K562 (cell line): ENCODE results near the gene GRB10. TPM values are rescaled to one million over a fixed set of nuclear protein-coding genes. Genes with fewer than 3 reads are reported as not detected.
A peak's percentile ranks its signal among the peaks of the same experiment; 100 is the strongest.

Experiments
- ARID1B ChIP-seq: fragments of 450-650 bp; IDR thresholded peaks from 2 replicates; pipeline ENCODE4 v1.6.1; 2016; ENCODE audit warnings: antibody characterized with exemption, mild to moderate bottlenecking, inconsistent platforms
- CHD4 ChIP-seq: fragments of 200-600 bp; sonication (generic); IDR thresholded peaks from 3 replicates; pipeline ENCODE4 v1.6.1; 2012; ENCODE audit warnings: low read depth, mild to moderate bottlenecking, mixed read lengths, low read length, inconsistent platforms; ENCODE audit not compliant: insufficient read depth, insufficient replicate concordance, poor library complexity, severe bottlenecking
- E4F1 ChIP-seq: fragments of 250-450 bp; sonication (Bioruptor Pico); IDR thresholded peaks from 2 replicates; pipeline ENCODE4 v1.5.0; 2021; ENCODE audit warnings: mild to moderate bottlenecking, borderline replicate concordance
- EP400 ChIP-seq: fragments of 450-650 bp; IDR thresholded peaks from 2 replicates; pipeline ENCODE4 v1.6.1; 2017; ENCODE audit warnings: antibody characterized with exemption, mild to moderate bottlenecking, moderate library complexity
- ETV6 ChIP-seq, 3 experiments: fragments of 150-350 bp in 1 of 3; sonication (generic) in 1 of 3; formaldehyde crosslinking in 1 of 3; IDR thresholded peaks; 2 replicates each; pipeline versions ENCODE4 v1.6.1 to v1.8.0; 2014 to 2022; ENCODE audit warnings: borderline replicate concordance in 2 of 3, low read depth in 2 of 3, antibody characterized with exemption in 1 of 3, low read length in 1 of 3, mild to moderate bottlenecking in 1 of 3, missing genetic modification reagents in 1 of 3
- FOXA3 ChIP-seq, 2 experiments: fragments of 450-650 bp in 1 of 2; sonication (generic) in 1 of 2; formaldehyde crosslinking; IDR thresholded peaks in 1 of 2; conservative IDR thresholded peaks in 1 of 2; 2 replicates each; pipeline versions ENCODE4 v1.4.0 to v1.8.0; 2020 to 2022; ENCODE audit warnings: mild to moderate bottlenecking in 2 of 2, missing genetic modification reagents in 1 of 2
- GATAD2A ChIP-seq: fragments of 450-650 bp; IDR thresholded peaks from 2 replicates; pipeline ENCODE4 v1.6.1; 2017
- KAT2B ChIP-seq: IDR thresholded peaks from one replicate; pipeline ENCODE4 v1.6.1; 2012; ENCODE audit warnings: low read depth, mild to moderate bottlenecking, control low read depth, inconsistent platforms, low read length, moderate library complexity
- NFYB ChIP-seq: IDR thresholded peaks from 2 replicates; pipeline ENCODE4 v1.6.1; 2011; ENCODE audit warnings: mild to moderate bottlenecking, moderate library complexity; ENCODE audit not compliant: insufficient read length; ENCODE audit errors: extremely low read depth
- NR2C1 ChIP-seq, 2 experiments: fragments of 450-650 bp; IDR thresholded peaks; 2 replicates each; pipeline ENCODE4 v1.6.1; 2017; ENCODE audit warnings: mild to moderate bottlenecking in 2 of 2, antibody characterized with exemption in 1 of 2, inconsistent platforms in 1 of 2, missing compliant biosample characterization in 1 of 2, missing genetic modification characterization in 1 of 2
- PCBP2 ChIP-seq: fragments of 200-400 bp; formaldehyde crosslinking; IDR thresholded peaks from 2 replicates; pipeline ENCODE4 v1.6.1; 2018; ENCODE audit warnings: low read length, low read depth, mild to moderate bottlenecking, moderate library complexity; ENCODE audit not compliant: poor library complexity, severe bottlenecking
- PTRF ChIP-seq: fragments of 450-650 bp; IDR thresholded peaks from 2 replicates; pipeline ENCODE4 v1.6.1; 2016; ENCODE audit warnings: mild to moderate bottlenecking, missing genetic modification characterization, missing compliant biosample characterization
- RBM34 ChIP-seq: fragments of 200-400 bp; formaldehyde crosslinking; IDR thresholded peaks from 2 replicates; pipeline ENCODE4 v1.6.1; 2018; ENCODE audit warnings: low read length, borderline replicate concordance; ENCODE audit not compliant: insufficient read depth
- SP1 ChIP-seq: sonication (generic); formaldehyde crosslinking; IDR thresholded peaks from 2 replicates; pipeline ENCODE4 v1.8.1; 2022; ENCODE audit warnings: mild to moderate bottlenecking, missing genetic modification reagents
- TBP ChIP-seq: optimal IDR thresholded peaks from 2 replicates; pipeline ENCODE3; 2011; ENCODE audit warnings: low read depth, low read length, improper control_type of control experiment
- TCF7L2 ChIP-seq: fragments of 150-350 bp; IDR thresholded peaks from 2 replicates; pipeline ENCODE4 v1.6.1; 2016; ENCODE audit warnings: low read depth, mild to moderate bottlenecking, low read length, moderate library complexity
- U2AF1 ChIP-seq: fragments of 200-400 bp; formaldehyde crosslinking; optimal IDR thresholded peaks from 2 replicates; pipeline ENCODE3; 2017; ENCODE audit warnings: mild to moderate bottlenecking, low read depth, low read length, moderate library complexity
- YBX1 ChIP-seq: fragments of 450-650 bp; IDR thresholded peaks from 2 replicates; pipeline ENCODE4 v1.7.1; 2016; ENCODE audit warnings: mild to moderate bottlenecking
- ZNF431 ChIP-seq: sonication (generic); formaldehyde crosslinking; IDR thresholded peaks from 2 replicates; pipeline ENCODE4 v1.8.0; 2022; ENCODE audit warnings: mild to moderate bottlenecking, missing genetic modification reagents
- ZNF507 ChIP-seq: conservative IDR thresholded peaks from 2 replicates; pipeline ENCODE4 v1.6.1; 2017; ENCODE audit warnings: missing genetic modification characterization, missing compliant biosample characterization
- polyA plus RNA-seq, 8 experiments: library from polyadenylated mRNA; depleted of rRNA in 4 of 8; stranded (reverse) in 5 of 8; unstranded in 3 of 8; fragments of >200 nt; fragmentation: Nextera tagmentation in 2 of 8; fragmentation: Illumina TruSeq in 1 of 8; extraction: Ambion mirVana in 2 of 8; extraction: Trizol in 1 of 8; gene quantifications; 2 replicates each; pipeline versions ENCODE4 v1.2.1 to v1.2.3, GENCODE V29; 2011 to 2014; ENCODE audit warnings: inconsistent platforms in 1 of 8, missing spikeins in 1 of 8
- total RNA-seq, 7 experiments: library from RNA; depleted of rRNA in 6 of 7; stranded (reverse); fragments of >200 nt in 6 of 7; fragmentation: Illumina TruSeq in 2 of 7; extraction: Trizol in 2 of 7; gene quantifications; 2 replicates each; pipeline versions ENCODE4 v1.2.1 to v1.2.3, GENCODE V29; 2011 to 2021; ENCODE audit warnings: low replicate concordance in 1 of 7
- TF ChIP-seq, protein P1 (sequence below): sonication (generic); formaldehyde crosslinking; IDR thresholded peaks from 2 replicates; pipeline ENCODE4 v1.9.0; 2022; ENCODE audit warnings: mild to moderate bottlenecking, missing genetic modification reagents
- TF ChIP-seq, protein P2 (sequence below): fragments of 250-450 bp; sonication (Bioruptor Pico); IDR thresholded peaks from 2 replicates; pipeline ENCODE4 v1.4.0; 2020; ENCODE audit warnings: borderline replicate concordance

Gene GRB10
- total and polyA plus RNA-seq, 9 of the 15 experiments (the other 6 are each of a cell fraction or from before 2014, with no cell fraction given), result 8.9 to 88.5 (median 40.7) TPM

DNA sequence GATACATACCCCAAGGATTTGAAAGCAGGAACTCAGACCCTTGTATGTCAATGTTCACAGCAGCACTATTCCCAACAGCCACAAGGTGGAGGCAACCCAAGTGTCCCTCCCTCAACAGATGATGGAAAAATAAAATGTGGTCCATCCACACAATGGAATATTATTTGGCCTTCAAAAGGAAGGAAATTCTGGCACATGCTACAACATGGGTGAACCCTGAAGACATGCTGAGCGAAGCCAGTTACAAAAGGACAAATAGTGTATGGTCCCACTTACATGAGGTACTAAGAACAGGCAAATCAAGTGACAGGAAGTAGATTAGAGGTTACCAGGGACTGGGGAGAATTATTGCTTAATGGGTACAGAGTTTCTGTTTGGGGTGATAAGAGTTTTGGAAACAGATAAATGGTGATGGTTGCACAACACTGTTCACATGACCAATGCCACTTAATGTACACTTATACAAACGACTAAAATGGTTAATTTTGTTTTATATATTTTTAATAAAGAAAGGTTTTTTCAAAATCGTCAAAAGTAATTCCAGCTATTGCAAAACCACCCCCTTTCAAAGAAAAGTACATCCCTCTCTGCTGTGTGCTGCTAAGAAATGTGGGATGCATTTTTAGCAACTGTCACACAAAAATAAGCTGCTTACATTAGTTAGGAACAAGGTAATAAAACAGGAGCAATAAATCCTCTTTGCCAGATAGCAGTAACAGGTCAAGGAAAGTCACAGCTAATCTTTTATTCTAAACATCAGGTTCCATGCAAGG is 85.7 kb downstream of the GRB10 start (continued):
- TF ChIP-seq FOXA3 (CRISPR knock-in tag; conservative IDR thresholded peaks at IDR 0.05 in 1 of 2, IDR thresholded peaks at IDR 0.05 in 1 of 2) (no peak), SP1 (CRISPR knock-in tag) (no peak), RBM34 (no peak), ARID1B (peak; percentile 86), ZNF507 (tag) (no peak), GATAD2A (no peak), KAT2B (no peak), TCF7L2 (no peak), E4F1 (CRISPR knock-in tag) (no peak), ZNF431 (CRISPR knock-in tag) (no peak), PCBP2 (no peak), TBP (no peak), PTRF (tag) (no peak), NR2C1 (IDR thresholded peaks at IDR 0.05) (0 out of 2 replicates have a peak, but pooled peaks have one; percentile 10), NR2C1 (tag; IDR thresholded peaks at IDR 0.05) (peak; percentile 50; the same call in 1 of the 2 replicates), CHD4 (no peak), NFYB (no peak), YBX1 (no peak), EP400 (peak; percentile 37; the same call in 1 of the 2 replicates), U2AF1 (no peak), ETV6 (IDR thresholded peaks at IDR 0.05; ENCODE audit: borderline replicate concordance in 1 of 2, low read depth in 2 of 2, low read length in 1 of 2) (no peak), ETV6 (CRISPR knock-in tag; IDR thresholded peaks at IDR 0.05; ENCODE audit: borderline replicate concordance) (no peak)
- TF ChIP-seq, protein P1, sequence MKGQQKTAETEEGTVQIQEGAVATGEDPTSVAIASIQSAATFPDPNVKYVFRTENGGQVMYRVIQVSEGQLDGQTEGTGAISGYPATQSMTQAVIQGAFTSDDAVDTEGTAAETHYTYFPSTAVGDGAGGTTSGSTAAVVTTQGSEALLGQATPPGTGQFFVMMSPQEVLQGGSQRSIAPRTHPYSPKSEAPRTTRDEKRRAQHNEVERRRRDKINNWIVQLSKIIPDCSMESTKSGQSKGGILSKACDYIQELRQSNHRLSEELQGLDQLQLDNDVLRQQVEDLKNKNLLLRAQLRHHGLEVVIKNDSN, result no peak
- TF ChIP-seq, protein P2, sequence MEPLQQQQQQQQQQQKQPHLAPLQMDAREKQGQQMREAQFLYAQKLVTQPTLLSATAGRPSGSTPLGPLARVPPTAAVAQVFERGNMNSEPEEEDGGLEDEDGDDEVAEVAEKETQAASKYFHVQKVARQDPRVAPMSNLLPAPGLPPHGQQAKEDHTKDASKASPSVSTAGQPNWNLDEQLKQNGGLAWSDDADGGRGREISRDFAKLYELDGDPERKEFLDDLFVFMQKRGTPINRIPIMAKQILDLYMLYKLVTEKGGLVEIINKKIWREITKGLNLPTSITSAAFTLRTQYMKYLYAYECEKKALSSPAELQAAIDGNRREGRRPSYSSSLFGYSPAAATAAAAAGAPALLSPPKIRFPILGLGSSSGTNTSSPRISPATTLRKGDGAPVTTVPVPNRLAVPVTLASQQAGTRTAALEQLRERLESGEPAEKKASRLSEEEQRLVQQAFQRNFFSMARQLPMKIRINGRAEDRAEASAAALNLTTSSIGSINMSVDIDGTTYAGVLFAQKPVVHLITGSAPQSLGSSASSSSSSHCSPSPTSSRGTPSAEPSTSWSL (CRISPR knock-in tag), result no peak
